ENCODE data around the gene TRABD2B. TPM values are rescaled to one million over a fixed set of nuclear protein-coding genes. Genes with fewer than 3 reads are reported as not detected.

The TRABD2B gene
- total RNA-seq, 1 donor from 2014 or later = 1.8 TPM

DNA sequence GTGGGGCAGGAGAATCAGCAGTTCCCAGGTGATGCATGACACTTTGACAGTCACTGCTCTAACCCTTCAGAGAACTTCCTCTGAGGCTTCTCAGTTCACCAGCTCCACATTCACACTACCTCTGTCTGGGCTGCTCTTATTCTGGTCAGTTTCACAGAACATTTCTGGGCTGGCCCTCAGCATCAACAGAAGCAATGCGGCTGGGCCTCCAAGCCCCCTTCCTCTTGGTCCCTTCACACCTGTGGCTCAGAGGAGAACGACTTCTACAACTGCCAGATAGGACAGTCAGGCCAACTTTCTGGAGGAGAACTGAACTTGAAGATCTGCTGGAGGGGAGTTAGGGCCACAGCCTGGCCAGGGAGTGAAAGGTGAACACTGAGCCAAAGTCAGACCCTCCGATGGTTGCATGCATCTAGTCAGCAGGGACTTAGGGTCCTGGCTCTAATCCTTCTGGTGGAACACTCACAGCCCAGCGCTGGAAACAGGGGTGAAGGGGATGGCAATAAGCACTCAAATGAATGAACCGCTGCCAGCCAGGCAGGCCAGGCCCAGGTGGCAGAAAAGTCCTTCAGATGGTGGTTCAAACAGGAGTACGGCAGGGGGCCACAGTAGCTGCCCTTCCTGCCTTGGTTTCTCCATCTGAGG lies 285.2 kb downstream of the TRABD2B start:
- H3K36me3 ChIP-seq = no peaks in the 10 kb centered on the region
- TF ChIP-seq, protein P1, sequence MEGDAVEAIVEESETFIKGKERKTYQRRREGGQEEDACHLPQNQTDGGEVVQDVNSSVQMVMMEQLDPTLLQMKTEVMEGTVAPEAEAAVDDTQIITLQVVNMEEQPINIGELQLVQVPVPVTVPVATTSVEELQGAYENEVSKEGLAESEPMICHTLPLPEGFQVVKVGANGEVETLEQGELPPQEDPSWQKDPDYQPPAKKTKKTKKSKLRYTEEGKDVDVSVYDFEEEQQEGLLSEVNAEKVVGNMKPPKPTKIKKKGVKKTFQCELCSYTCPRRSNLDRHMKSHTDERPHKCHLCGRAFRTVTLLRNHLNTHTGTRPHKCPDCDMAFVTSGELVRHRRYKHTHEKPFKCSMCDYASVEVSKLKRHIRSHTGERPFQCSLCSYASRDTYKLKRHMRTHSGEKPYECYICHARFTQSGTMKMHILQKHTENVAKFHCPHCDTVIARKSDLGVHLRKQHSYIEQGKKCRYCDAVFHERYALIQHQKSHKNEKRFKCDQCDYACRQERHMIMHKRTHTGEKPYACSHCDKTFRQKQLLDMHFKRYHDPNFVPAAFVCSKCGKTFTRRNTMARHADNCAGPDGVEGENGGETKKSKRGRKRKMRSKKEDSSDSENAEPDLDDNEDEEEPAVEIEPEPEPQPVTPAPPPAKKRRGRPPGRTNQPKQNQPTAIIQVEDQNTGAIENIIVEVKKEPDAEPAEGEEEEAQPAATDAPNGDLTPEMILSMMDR (IDR thresholded peaks at IDR 0.05) = no peak
- H3K4me3 ChIP-seq = no peak overlapping the region
- intact Hi-C loops (cut with DNase I) = loop anchor here (10.0 kb wide), 1 partner anchor 177 kb away; no protein-coding TSS in a partner anchor
- H3K9me3 ChIP-seq = no peaks in the 10 kb centered on the region
- DNase-seq = no peak
- no peak overlapping the region for H3K27ac ChIP-seq
- H3K27me3 ChIP-seq (ENCODE audit: low read depth) = peaks cover 87% of the 10 kb centered on the region
- peaks cover 23% of the 10 kb centered on the region for H3K4me1 ChIP-seq
- ATAC-seq = no peak

DNA sequence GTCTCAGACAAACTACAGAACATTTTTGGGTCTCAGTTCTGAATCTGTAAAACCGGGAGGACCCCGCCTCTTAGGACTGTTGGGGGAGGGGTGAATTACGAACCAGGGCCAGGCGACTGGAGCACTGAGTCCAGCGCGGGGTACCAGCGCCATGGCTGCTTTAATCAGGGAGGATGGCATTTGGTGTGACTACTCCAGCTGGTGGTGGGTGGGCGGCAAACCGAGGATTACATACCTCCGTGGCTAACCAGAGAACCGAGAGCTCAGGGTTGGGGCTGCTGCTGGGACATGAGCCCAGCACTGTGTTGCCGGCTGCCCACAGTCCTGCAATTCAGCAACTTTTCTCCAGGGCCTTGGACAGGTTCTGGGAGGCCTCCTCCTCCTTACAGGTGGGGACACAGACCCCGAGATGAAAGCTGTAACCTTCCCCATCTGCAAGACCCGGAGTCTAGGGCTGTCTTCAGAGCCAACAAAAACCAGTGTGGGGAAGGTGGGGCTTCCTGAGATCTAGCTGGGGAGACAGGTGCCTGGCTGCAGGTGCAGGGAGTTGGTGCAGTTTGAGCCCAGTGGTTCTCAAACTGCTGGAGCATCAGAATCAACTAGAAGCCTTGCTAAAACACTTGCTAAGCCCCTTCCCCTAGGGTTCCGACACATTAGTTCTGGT lies 285.9 kb downstream of the TRABD2B start:
- TF ChIP-seq, protein P1 (IDR thresholded peaks at IDR 0.05) = no peak
- no peak for DNase-seq

More for the DNA sequence above, 285.9 kb downstream of the TRABD2B start:
- Histone ChIP-seq H3K9me3 (no peaks in the 10 kb centered on the region), H3K27me3 (ENCODE audit: low read depth) (peaks cover 81% of the 10 kb centered on the region), H3K27ac (no peak overlapping the region), H3K36me3 (no peaks in the 10 kb centered on the region), H3K4me1 (peaks cover 23% of the 10 kb centered on the region), H3K4me3 (no peak overlapping the region)
- intact Hi-C loops (cut with DNase I) = loop anchor here (10.0 kb wide), 1 partner anchor 177 kb away; no protein-coding TSS in a partner anchor
- ATAC-seq = no peak

Other genes starting within 250 kb of the TRABD2B start
- gene SLC5A9, start 225.3 kb upstream of the TRABD2B start, total RNA-seq = 8.2 TPM

All from lower lobe of right lung (tissue), 2 donors.